ENCODE data around the gene CELSR1. TPM values are rescaled to one million over a fixed set of nuclear protein-coding genes. Genes with fewer than 3 reads are reported as not detected.

CELSR1 gene
- total and polyA plus RNA-seq, 2 donors (not counting 1 experiment from before 2014, with no cell fraction given), result 0.07 to 1.8 TPM

DNA sequence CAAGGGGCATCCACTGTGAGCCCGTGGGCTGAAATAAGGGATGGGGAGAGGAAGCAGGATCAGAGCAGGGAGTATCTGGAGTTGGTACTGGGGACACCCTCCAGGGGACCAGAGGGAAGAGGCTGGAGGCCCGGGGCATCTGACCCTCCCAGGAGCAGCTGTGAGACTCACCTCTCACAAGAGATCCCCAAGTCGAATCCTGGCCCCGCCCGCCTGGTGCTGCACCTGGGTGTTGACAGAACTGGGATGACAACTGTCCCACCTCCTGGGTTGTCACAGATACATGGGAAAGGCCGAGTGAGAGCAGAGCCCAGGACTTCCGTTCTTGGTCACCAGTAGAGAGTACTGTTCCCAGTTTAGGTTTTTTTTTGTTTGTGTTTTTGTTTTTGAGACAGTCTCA lies 78.9 kb downstream of the CELSR1 start:
- no peaks in the 10 kb centered on the region for H3K27me3 ChIP-seq (ENCODE audit: control insufficient read depth, insufficient read depth, low read length)
- H3K79me2 ChIP-seq (ENCODE audit: control insufficient read depth, insufficient read depth, low read length), result no peaks in the 10 kb centered on the region
- H3K4me1 ChIP-seq (ENCODE audit: control insufficient read depth, extremely low read depth, insufficient read depth, low read length), result no peaks in the 10 kb centered on the region
- no peaks in the 10 kb centered on the region for H3K9me3 ChIP-seq (ENCODE audit: control insufficient read depth, insufficient read depth, low read depth, low read length)
- no peaks in the 10 kb centered on the region for H3K36me3 ChIP-seq (ENCODE audit: control insufficient read depth, insufficient read depth, low read length)
- no peak for TF ChIP-seq EZH2 (IDR thresholded peaks at IDR 0.05; ENCODE audit: low read length, missing control alignments)
- TF ChIP-seq, protein P1, sequence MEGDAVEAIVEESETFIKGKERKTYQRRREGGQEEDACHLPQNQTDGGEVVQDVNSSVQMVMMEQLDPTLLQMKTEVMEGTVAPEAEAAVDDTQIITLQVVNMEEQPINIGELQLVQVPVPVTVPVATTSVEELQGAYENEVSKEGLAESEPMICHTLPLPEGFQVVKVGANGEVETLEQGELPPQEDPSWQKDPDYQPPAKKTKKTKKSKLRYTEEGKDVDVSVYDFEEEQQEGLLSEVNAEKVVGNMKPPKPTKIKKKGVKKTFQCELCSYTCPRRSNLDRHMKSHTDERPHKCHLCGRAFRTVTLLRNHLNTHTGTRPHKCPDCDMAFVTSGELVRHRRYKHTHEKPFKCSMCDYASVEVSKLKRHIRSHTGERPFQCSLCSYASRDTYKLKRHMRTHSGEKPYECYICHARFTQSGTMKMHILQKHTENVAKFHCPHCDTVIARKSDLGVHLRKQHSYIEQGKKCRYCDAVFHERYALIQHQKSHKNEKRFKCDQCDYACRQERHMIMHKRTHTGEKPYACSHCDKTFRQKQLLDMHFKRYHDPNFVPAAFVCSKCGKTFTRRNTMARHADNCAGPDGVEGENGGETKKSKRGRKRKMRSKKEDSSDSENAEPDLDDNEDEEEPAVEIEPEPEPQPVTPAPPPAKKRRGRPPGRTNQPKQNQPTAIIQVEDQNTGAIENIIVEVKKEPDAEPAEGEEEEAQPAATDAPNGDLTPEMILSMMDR (conservative IDR thresholded peaks at IDR 0.05 in 1 of 2, IDR thresholded peaks at IDR 0.05 in 1 of 2; ENCODE audit: low read depth in 1 of 2, low read length in 2 of 2), result no peak
- no peaks in the 10 kb centered on the region for H4K20me1 ChIP-seq (ENCODE audit: control insufficient read depth, extremely low read depth, insufficient read depth, low read length)
- no peak overlapping the region for H3K4me3 ChIP-seq (replicated peaks in 1 of 4; ENCODE audit: control extremely low read depth in 1 of 4, insufficient read depth in 1 of 4, low read depth in 3 of 4, low read length in 4 of 4)
- no peak overlapping the region for H3K27ac ChIP-seq (ENCODE audit: insufficient read depth, low read length)
- no peak for DNase-seq (ENCODE audit: low read depth in 2 of 2)
- H2AFZ ChIP-seq (ENCODE audit: low read length), result no peak overlapping the region
- no peak overlapping the region for H3K4me2 ChIP-seq (ENCODE audit: extremely low read depth, insufficient read depth, low read length)
- H3K9ac ChIP-seq (ENCODE audit: insufficient read depth, low read length), result no peak overlapping the region

DNA sequence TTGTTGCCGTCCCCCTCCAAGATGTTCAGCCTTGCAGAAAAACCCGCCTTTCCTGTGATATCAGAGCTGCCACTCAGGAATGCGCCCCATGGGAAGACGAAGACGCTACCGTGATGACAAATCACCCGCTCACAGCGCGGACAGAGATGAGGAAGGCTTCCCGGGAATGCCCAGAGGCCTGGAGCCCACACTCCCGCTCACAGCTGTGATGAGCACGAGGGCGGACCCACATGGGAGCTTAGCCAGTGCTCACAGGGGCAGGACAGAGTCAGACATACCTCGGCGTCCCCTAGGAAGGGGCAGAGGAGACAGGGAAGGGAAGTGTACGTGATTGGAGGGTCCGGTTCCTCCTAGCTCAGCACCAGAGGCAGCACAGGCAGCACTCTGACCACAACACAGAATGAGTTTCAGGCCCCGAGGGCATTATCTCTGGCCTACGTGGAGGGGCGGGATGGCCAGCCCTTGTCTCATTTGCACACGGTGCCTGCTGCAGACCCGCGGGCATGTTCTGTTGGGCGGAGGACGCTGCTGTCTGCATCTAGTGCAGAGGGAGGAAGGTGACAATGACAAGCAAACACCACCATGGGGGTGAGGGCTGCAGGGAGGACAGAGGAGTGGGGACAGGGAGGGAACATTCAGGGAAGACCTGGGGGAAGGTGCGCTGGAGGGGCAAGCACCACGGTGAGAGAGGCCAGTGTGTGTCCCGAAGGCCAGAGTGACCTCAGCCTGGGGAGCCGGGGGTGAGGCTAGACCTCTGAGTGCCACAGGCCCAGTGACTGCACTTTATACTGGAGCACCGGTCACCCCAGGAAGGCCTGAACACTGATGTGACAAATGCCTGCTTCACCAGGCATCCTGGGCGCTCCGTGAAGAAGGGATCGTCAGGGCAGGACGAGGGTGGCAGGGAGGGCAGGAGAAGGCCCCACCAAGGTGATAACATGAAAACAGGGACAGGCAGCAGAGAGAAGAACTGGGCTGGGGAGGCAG lies 79.6 kb downstream of the CELSR1 start:
- no peaks in the 10 kb centered on the region for H3K4me1 ChIP-seq (ENCODE audit: control insufficient read depth, extremely low read depth, insufficient read depth, low read length)
- no peaks in the 10 kb centered on the region for H3K79me2 ChIP-seq (ENCODE audit: control insufficient read depth, insufficient read depth, low read length)
- H2AFZ ChIP-seq (ENCODE audit: low read length), result no peak overlapping the region
- no peaks in the 10 kb centered on the region for H3K36me3 ChIP-seq (ENCODE audit: control insufficient read depth, insufficient read depth, low read length)
- no peak overlapping the region for H3K9ac ChIP-seq (ENCODE audit: insufficient read depth, low read length)
- no peak overlapping the region for H3K27ac ChIP-seq (ENCODE audit: insufficient read depth, low read length)
- H3K4me2 ChIP-seq (ENCODE audit: extremely low read depth, insufficient read depth, low read length), result no peak overlapping the region
- peak in 1 of 2 donors; percentile 87 for DNase-seq (ENCODE audit: low read depth in 2 of 2)
- TF ChIP-seq EZH2 (IDR thresholded peaks at IDR 0.05; ENCODE audit: low read length, missing control alignments), result no peak
- TF ChIP-seq, protein P1 (conservative IDR thresholded peaks at IDR 0.05 in 1 of 2, IDR thresholded peaks at IDR 0.05 in 1 of 2; ENCODE audit: low read depth in 1 of 2, low read length in 2 of 2), result no peak
- no peaks in the 10 kb centered on the region for H3K9me3 ChIP-seq (ENCODE audit: control insufficient read depth, insufficient read depth, low read depth, low read length)
- H3K27me3 ChIP-seq (ENCODE audit: control insufficient read depth, insufficient read depth, low read length), result no peaks in the 10 kb centered on the region
- H3K4me3 ChIP-seq (replicated peaks in 1 of 4; ENCODE audit: control extremely low read depth in 1 of 4, insufficient read depth in 1 of 4, low read depth in 3 of 4, low read length in 4 of 4), result no peak overlapping the region
- no peaks in the 10 kb centered on the region for H4K20me1 ChIP-seq (ENCODE audit: control insufficient read depth, extremely low read depth, insufficient read depth, low read length)

GRCh38 chr22:46456818-46457163 lies 80.6 kb downstream of the CELSR1 start:
- no peak overlapping the region for H3K4me3 ChIP-seq (replicated peaks in 1 of 4; ENCODE audit: control extremely low read depth in 1 of 4, insufficient read depth in 1 of 4, low read depth in 3 of 4, low read length in 4 of 4)
- H3K4me2 ChIP-seq (ENCODE audit: extremely low read depth, insufficient read depth, low read length), result no peak overlapping the region
- H3K9me3 ChIP-seq (ENCODE audit: control insufficient read depth, insufficient read depth, low read depth, low read length), result no peaks in the 10 kb centered on the region
- no peak overlapping the region for H2AFZ ChIP-seq (ENCODE audit: low read length)
- DNase-seq (ENCODE audit: low read depth in 2 of 2), result no peak
- no peak for TF ChIP-seq EZH2 (IDR thresholded peaks at IDR 0.05; ENCODE audit: low read length, missing control alignments)
- TF ChIP-seq, protein P1 (conservative IDR thresholded peaks at IDR 0.05 in 1 of 2, IDR thresholded peaks at IDR 0.05 in 1 of 2; ENCODE audit: low read depth in 1 of 2, low read length in 2 of 2), result no peak
- no peaks in the 10 kb centered on the region for H3K79me2 ChIP-seq (ENCODE audit: control insufficient read depth, insufficient read depth, low read length)
- no peaks in the 10 kb centered on the region for H4K20me1 ChIP-seq (ENCODE audit: control insufficient read depth, extremely low read depth, insufficient read depth, low read length)
- no peak overlapping the region for H3K27ac ChIP-seq (ENCODE audit: insufficient read depth, low read length)
- peaks cover 2% of the 10 kb centered on the region for H3K27me3 ChIP-seq (ENCODE audit: control insufficient read depth, insufficient read depth, low read length)
- H3K9ac ChIP-seq (ENCODE audit: insufficient read depth, low read length), result no peak overlapping the region
- no peaks in the 10 kb centered on the region for H3K36me3 ChIP-seq (ENCODE audit: control insufficient read depth, insufficient read depth, low read length)
- no peaks in the 10 kb centered on the region for H3K4me1 ChIP-seq (ENCODE audit: control insufficient read depth, extremely low read depth, insufficient read depth, low read length)
